Measurements from ENCODE around the gene TMEM221.

GRCh38 chr19:17490411-17490810 lies 41.9 kb upstream of the TMEM221 start:
- no peak for TF ChIP-seq POLR2A (IDR thresholded peaks at IDR 0.05; ENCODE audit: low read depth, low read length)
- TF ChIP-seq CTCF (IDR thresholded peaks at IDR 0.05 in 2 of 3, conservative IDR thresholded peaks at IDR 0.05 in 1 of 3; ENCODE audit: control insufficient read depth in 2 of 3, extremely low read depth in 1 of 3, insufficient read depth in 1 of 3, low read depth in 3 of 3, low read length in 3 of 3), result no peak
- TF ChIP-seq BRCA1 (IDR thresholded peaks at IDR 0.05; ENCODE audit: low read depth, low read length), result no peak
- no peak for TF ChIP-seq NRF1 (conservative IDR thresholded peaks at IDR 0.05; ENCODE audit: low read depth, low read length)
- TF ChIP-seq EP300 (IDR thresholded peaks at IDR 0.05; ENCODE audit: borderline replicate concordance in 1 of 2, control insufficient read depth in 1 of 2, low read depth in 2 of 2, low read length in 2 of 2), result no peak
- no peak for TF ChIP-seq EZH2 (IDR thresholded peaks at IDR 0.05; ENCODE audit: borderline replicate concordance, control insufficient read depth, low read depth, low read length)
- no peak for TF ChIP-seq USF1 (IDR thresholded peaks at IDR 0.05; ENCODE audit: borderline replicate concordance, extremely low read length, insufficient read depth, low read depth, low read length)
- TF ChIP-seq SUZ12 (IDR thresholded peaks at IDR 0.05; ENCODE audit: unreplicated experiment), result no peak
- TF ChIP-seq NFIC (IDR thresholded peaks at IDR 0.05; ENCODE audit: low read depth, low read length), result no peak
